K562 (cell line): ENCODE results near the gene CORT. TPM values are rescaled to one million over a fixed set of nuclear protein-coding genes. Genes with fewer than 3 reads are reported as not detected.

ENCODE experiments used
- BRF2 ChIP-seq: IDR thresholded peaks from 3 replicates; pipeline ENCODE4 v1.6.1; 2011; ENCODE audit warnings: borderline replicate concordance, mild to moderate bottlenecking; ENCODE audit not compliant: insufficient read length, insufficient read depth
- CBFA2T2 ChIP-seq: fragments of 450-650 bp; conservative IDR thresholded peaks from 2 replicates; pipeline ENCODE4 v1.6.1; 2017; ENCODE audit warnings: mild to moderate bottlenecking
- CHCHD3 ChIP-seq: fragments of 250-450 bp; sonication (Bioruptor Pico); IDR thresholded peaks from 2 replicates; pipeline ENCODE4 v2.1.2; 2022; ENCODE audit warnings: mild to moderate bottlenecking
- E2F6 ChIP-seq, 2 experiments: IDR thresholded peaks; 2 replicates each; pipeline ENCODE4 v1.6.1; 2011; ENCODE audit warnings: borderline replicate concordance in 1 of 2, control low read depth in 1 of 2, low read depth in 1 of 2, low read length in 1 of 2, mild to moderate bottlenecking in 1 of 2, mixed read lengths in 1 of 2, moderate library complexity in 1 of 2; ENCODE audit not compliant: insufficient read depth in 1 of 2, insufficient read length in 1 of 2, poor library complexity in 1 of 2, severe bottlenecking in 1 of 2; ENCODE audit errors: extremely low read depth in 1 of 2
- ETV5 ChIP-seq: sonication (generic); formaldehyde crosslinking; IDR thresholded peaks from 2 replicates; pipeline ENCODE4 v1.4.0; 2020; ENCODE audit warnings: low read depth, mild to moderate bottlenecking, missing genetic modification reagents
- FOS ChIP-seq: IDR thresholded peaks from 3 replicates; pipeline ENCODE4 v1.6.1; 2011; ENCODE audit not compliant: insufficient read length; ENCODE audit errors: extremely low read depth
- FOSL1 ChIP-seq: fragments of 200-800 bp; sonication (Bioruptor generic); conservative IDR thresholded peaks from 2 replicates; pipeline ENCODE4 v1.6.1; 2016; ENCODE audit warnings: missing genetic modification characterization, missing compliant biosample characterization
- FOXJ2 ChIP-seq: fragments of 200-800 bp; sonication (Bioruptor generic); IDR thresholded peaks from 2 replicates; pipeline ENCODE4 v1.6.1; 2016; ENCODE audit warnings: missing genetic modification characterization, missing compliant biosample characterization
- IRF1 ChIP-seq: sonication (generic); formaldehyde crosslinking; IDR thresholded peaks from 2 replicates; pipeline ENCODE4 v1.8.0; 2022; ENCODE audit warnings: missing genetic modification reagents, mild to moderate bottlenecking, borderline replicate concordance
- L3MBTL2 ChIP-seq: fragments of 450-650 bp; IDR thresholded peaks from 2 replicates; pipeline ENCODE4 v1.6.1; 2016; ENCODE audit warnings: mild to moderate bottlenecking, moderate library complexity
- LARP7 ChIP-seq: fragments of 450-650 bp; IDR thresholded peaks from 2 replicates; pipeline ENCODE4 v1.6.1; 2016
- MXI1 ChIP-seq: IDR thresholded peaks from 2 replicates; pipeline ENCODE4 v1.6.1; 2011; ENCODE audit warnings: low read depth, mild to moderate bottlenecking, improper control_type of control experiment, low read length
- NRF1 ChIP-seq, 2 experiments: fragments of 450-650 bp; IDR thresholded peaks in 1 of 2; conservative IDR thresholded peaks in 1 of 2; 2 replicates each; pipeline ENCODE4 v1.6.1; 2014; ENCODE audit warnings: mild to moderate bottlenecking in 2 of 2
- PCBP2 ChIP-seq: fragments of 200-400 bp; formaldehyde crosslinking; IDR thresholded peaks from 2 replicates; pipeline ENCODE4 v1.6.1; 2018; ENCODE audit warnings: low read length, low read depth, mild to moderate bottlenecking, moderate library complexity; ENCODE audit not compliant: poor library complexity, severe bottlenecking
- RAD21 ChIP-seq, 2 experiments: fragments of 250-450 bp in 1 of 2; fragments of 450-650 bp in 1 of 2; sonication (Bioruptor Pico) in 1 of 2; formaldehyde crosslinking in 1 of 2; IDR thresholded peaks in 1 of 2; conservative IDR thresholded peaks in 1 of 2; 2 replicates each; pipeline versions ENCODE4 v1.4.0 to v1.8.0; 2020 to 2022; ENCODE audit warnings: mild to moderate bottlenecking in 2 of 2, moderate library complexity in 1 of 2
- SOX6 ChIP-seq: fragments of 450-650 bp; IDR thresholded peaks from 2 replicates; pipeline ENCODE4 v1.6.1; 2014; ENCODE audit warnings: mild to moderate bottlenecking
- TBP ChIP-seq: optimal IDR thresholded peaks from 2 replicates; pipeline ENCODE3; 2011; ENCODE audit warnings: low read depth, low read length, improper control_type of control experiment
- TCF7 ChIP-seq: sonication (generic); IDR thresholded peaks from 2 replicates; pipeline ENCODE4 v1.6.1; 2016; ENCODE audit warnings: antibody characterized with exemption, borderline replicate concordance
- ZBTB2 ChIP-seq: fragments of 450-650 bp; IDR thresholded peaks from 2 replicates; pipeline ENCODE4 v1.6.1; 2016; ENCODE audit warnings: antibody characterized with exemption
- ZBTB26 ChIP-seq: fragments of 450-650 bp; formaldehyde crosslinking; IDR thresholded peaks from 2 replicates; pipeline ENCODE4 v1.4.0; 2022; ENCODE audit warnings: missing genetic modification characterization
- ZFP30 ChIP-seq: fragments of 250-450 bp; sonication (Bioruptor Pico); IDR thresholded peaks from 2 replicates; pipeline ENCODE4 v1.8.0; 2022; ENCODE audit warnings: moderate library complexity, mild to moderate bottlenecking, inconsistent platforms, borderline replicate concordance
- ZNF224 ChIP-seq: sonication (generic); formaldehyde crosslinking; IDR thresholded peaks from 2 replicates; pipeline ENCODE4 v1.8.0; 2022; ENCODE audit warnings: mild to moderate bottlenecking, missing genetic modification reagents
- ZNF24 ChIP-seq: fragments of 450-650 bp; IDR thresholded peaks from 2 replicates; pipeline ENCODE4 v1.6.1; 2016
- ZNF41 ChIP-seq: fragments of 250-450 bp; sonication (Bioruptor Pico); conservative IDR thresholded peaks from 2 replicates; pipeline ENCODE4 v1.4.0; 2020; ENCODE audit warnings: mild to moderate bottlenecking
- polyA plus RNA-seq, 8 experiments: library from polyadenylated mRNA; depleted of rRNA in 4 of 8; stranded (reverse) in 5 of 8; unstranded in 3 of 8; fragments of >200 nt; fragmentation: Nextera tagmentation in 2 of 8; fragmentation: Illumina TruSeq in 1 of 8; extraction: Ambion mirVana in 2 of 8; extraction: Trizol in 1 of 8; gene quantifications; 2 replicates each; pipeline versions ENCODE4 v1.2.1 to v1.2.3, GENCODE V29; 2011 to 2014; ENCODE audit warnings: inconsistent platforms in 1 of 8, missing spikeins in 1 of 8
- total RNA-seq, 7 experiments: library from RNA; depleted of rRNA in 6 of 7; stranded (reverse); fragments of >200 nt in 6 of 7; fragmentation: Illumina TruSeq in 2 of 7; extraction: Trizol in 2 of 7; gene quantifications; 2 replicates each; pipeline versions ENCODE4 v1.2.1 to v1.2.3, GENCODE V29; 2011 to 2021; ENCODE audit warnings: low replicate concordance in 1 of 7

The CORT gene
- total and polyA plus RNA-seq, 9 of the 15 experiments (the other 6 are each of a cell fraction or from before 2014, with no cell fraction given) = 0.08 to 0.54 (median 0.13) TPM; not detected in 5

GRCh38 chr1:10459184-10459583 is 9.4 kb downstream of the CORT start (continued):
- TF ChIP-seq ZNF224 (CRISPR knock-in tag) (no peak), RAD21 (CRISPR knock-in tag; conservative IDR thresholded peaks at IDR 0.05 in 1 of 2, IDR thresholded peaks at IDR 0.05 in 1 of 2) (no peak), ZNF24 (no peak), SOX6 (peak; percentile 69), CHCHD3 (0 out of 2 replicates have a peak, but pooled peaks have one; percentile 30), PCBP2 (no peak), ETV5 (CRISPR knock-in tag) (no peak), IRF1 (CRISPR knock-in tag) (no peak), ZNF41 (CRISPR knock-in tag) (no peak), ZBTB26 (CRISPR knock-in tag) (no peak), BRF2 (no peak), ZBTB2 (peak; percentile 51; the same call in 1 of the 2 replicates), CBFA2T2 (peak; percentile 61), FOSL1 (peak; percentile 92), LARP7 (no peak), NRF1 (conservative IDR thresholded peaks at IDR 0.05 in 1 of 2, IDR thresholded peaks at IDR 0.05 in 1 of 2) (0 out of 4 replicates have a peak, but pooled peaks of 1 of the 2 experiments have one; percentile 12), FOS (peak; percentile 57), TCF7 (no peak), E2F6 (IDR thresholded peaks at IDR 0.05; ENCODE audit: borderline replicate concordance in 1 of 2, extremely low read depth in 1 of 2, insufficient read depth in 1 of 2, insufficient read length in 1 of 2, low read depth in 1 of 2, low read length in 1 of 2, poor library complexity in 1 of 2, severe bottlenecking in 1 of 2) (peak; percentile 52 to 80), FOXJ2 (tag) (no peak), ZFP30 (CRISPR knock-in tag) (no peak), MXI1 (no peak), L3MBTL2 (peak; percentile 97), TBP (peak; percentile 22)
